OCI-LY3 (cell line): ENCODE data around the gene C9orf57.

Experiments used
- H2AFZ ChIP-seq: fragments of 200-600, 300-600 bp; shearing (Covaris generic); 2 replicates; pipeline ENCODE4 v1.6.0; 2014; ENCODE audit warnings: antibody characterized with exemption, low read depth, low read length
- H3K27ac ChIP-seq: fragments of 200-600, 300-600 bp; sonication (generic); 2 replicates; pipeline ENCODE4 v1.5.1; 2014; ENCODE audit warnings: mild to moderate bottlenecking, low read length, moderate library complexity, mixed read lengths
- H3K27me3 ChIP-seq: fragments of 200-600, 300-600 bp; sonication (generic); 2 replicates; pipeline ENCODE4 v1.6.1; 2014; ENCODE audit warnings: low read depth, low read length, mixed read lengths
- H3K36me3 ChIP-seq: fragments of 200-600, 300-600 bp; sonication (generic); replicated peaks from 2 replicates; pipeline ENCODE3; 2014; ENCODE audit warnings: low read depth, low read length, mixed read lengths
- H3K4me1 ChIP-seq: fragments of 300-600, 200-600 bp; sonication (generic); 2 replicates; pipeline ENCODE4 v1.6.1; 2014; ENCODE audit warnings: low read length, mixed read lengths
- H3K4me2 ChIP-seq: fragments of 200-600, 300-600 bp; sonication (generic); 2 replicates; pipeline ENCODE4 v1.6.1; 2014; ENCODE audit warnings: low read length, mixed read lengths
- H3K4me3 ChIP-seq: fragments of 300-600, 200-600 bp; sonication (generic); 2 replicates; pipeline ENCODE4 v1.5.1; 2014; ENCODE audit warnings: antibody characterized with exemption, mild to moderate bottlenecking, low read length, moderate library complexity
- H3K79me2 ChIP-seq: fragments of 300-600, 200-600 bp; shearing (Covaris generic); 2 replicates; pipeline ENCODE4 v1.6.1; 2014; ENCODE audit warnings: mild to moderate bottlenecking, low read length, mixed read lengths
- H3K9ac ChIP-seq: fragments of 300-600, 200-600 bp; shearing (Covaris generic); 2 replicates; pipeline ENCODE4 v1.6.0; 2014; ENCODE audit warnings: mild to moderate bottlenecking, low read length, moderate library complexity
- H3K9me3 ChIP-seq: fragments of 200-600, 300-600 bp; shearing (Covaris generic); 2 replicates; pipeline ENCODE4 v1.6.1; 2014; ENCODE audit warnings: low read length, mixed read lengths; ENCODE audit not compliant: insufficient read depth
- H4K20me1 ChIP-seq: fragments of 200-600, 300-600 bp; sonication (generic); 2 replicates; pipeline ENCODE4 v1.6.1; 2016; ENCODE audit warnings: low read length, mixed read lengths; ENCODE audit not compliant: insufficient read depth
- EZH2phosphoT487 ChIP-seq: fragments of 200-600 bp; shearing (Covaris generic); IDR thresholded peaks from 2 replicates; pipeline ENCODE4 v1.6.1; 2018; ENCODE audit warnings: antibody characterized with exemption, mixed run types, low read depth
- TF ChIP-seq, protein P1 (sequence below): fragments of 200-600, 300-600 bp; sonication (generic); IDR thresholded peaks from 2 replicates; pipeline ENCODE4 v1.5.1; 2014; ENCODE audit warnings: antibody characterized with exemption, low read length, low read depth

Gene C9orf57

DNA sequence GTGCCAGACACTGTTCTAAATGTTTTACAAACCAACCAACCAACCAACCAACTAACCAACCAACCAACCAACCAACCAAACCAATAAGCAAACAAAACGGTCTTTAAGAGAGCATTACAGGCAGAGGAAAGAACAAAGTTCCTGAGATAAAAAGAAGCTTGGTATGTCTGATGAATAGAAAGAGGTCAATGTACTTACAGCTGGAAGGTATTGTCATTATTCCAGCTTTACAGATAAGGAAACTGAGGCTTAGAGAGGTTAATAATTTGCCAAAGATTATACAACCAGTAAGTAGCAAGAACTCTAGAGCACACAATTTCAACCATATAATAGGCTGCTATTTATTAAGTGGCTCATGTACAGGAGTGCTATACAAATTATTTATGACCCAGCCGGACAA, 29.6 kb downstream of the C9orf57 start:
- H3K4me3 ChIP-seq: no peak overlapping the region
- no peak overlapping the region for H3K4me2 ChIP-seq
- no peaks in the 10 kb centered on the region for H3K27me3 ChIP-seq
- H3K36me3 ChIP-seq: no peaks in the 10 kb centered on the region
- H3K79me2 ChIP-seq: no peaks in the 10 kb centered on the region
- H3K4me1 ChIP-seq: no peaks in the 10 kb centered on the region
- TF ChIP-seq EZH2phosphoT487: no peak
- TF ChIP-seq, protein P1, sequence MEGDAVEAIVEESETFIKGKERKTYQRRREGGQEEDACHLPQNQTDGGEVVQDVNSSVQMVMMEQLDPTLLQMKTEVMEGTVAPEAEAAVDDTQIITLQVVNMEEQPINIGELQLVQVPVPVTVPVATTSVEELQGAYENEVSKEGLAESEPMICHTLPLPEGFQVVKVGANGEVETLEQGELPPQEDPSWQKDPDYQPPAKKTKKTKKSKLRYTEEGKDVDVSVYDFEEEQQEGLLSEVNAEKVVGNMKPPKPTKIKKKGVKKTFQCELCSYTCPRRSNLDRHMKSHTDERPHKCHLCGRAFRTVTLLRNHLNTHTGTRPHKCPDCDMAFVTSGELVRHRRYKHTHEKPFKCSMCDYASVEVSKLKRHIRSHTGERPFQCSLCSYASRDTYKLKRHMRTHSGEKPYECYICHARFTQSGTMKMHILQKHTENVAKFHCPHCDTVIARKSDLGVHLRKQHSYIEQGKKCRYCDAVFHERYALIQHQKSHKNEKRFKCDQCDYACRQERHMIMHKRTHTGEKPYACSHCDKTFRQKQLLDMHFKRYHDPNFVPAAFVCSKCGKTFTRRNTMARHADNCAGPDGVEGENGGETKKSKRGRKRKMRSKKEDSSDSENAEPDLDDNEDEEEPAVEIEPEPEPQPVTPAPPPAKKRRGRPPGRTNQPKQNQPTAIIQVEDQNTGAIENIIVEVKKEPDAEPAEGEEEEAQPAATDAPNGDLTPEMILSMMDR: no peak
- H3K9me3 ChIP-seq: no peaks in the 10 kb centered on the region
- no peaks in the 10 kb centered on the region for H4K20me1 ChIP-seq
- H2AFZ ChIP-seq: no peak overlapping the region
- no peak overlapping the region for H3K27ac ChIP-seq
- H3K9ac ChIP-seq: no peak overlapping the region

GRCh38 chr9:72029986-72030385, 30.4 kb downstream of the C9orf57 start:
- H3K4me3 ChIP-seq: no peak overlapping the region
- H3K4me1 ChIP-seq: no peaks in the 10 kb centered on the region
- no peaks in the 10 kb centered on the region for H3K9me3 ChIP-seq
- no peaks in the 10 kb centered on the region for H3K27me3 ChIP-seq
- no peak for TF ChIP-seq EZH2phosphoT487
- TF ChIP-seq, protein P1: no peak
- H3K79me2 ChIP-seq: no peaks in the 10 kb centered on the region
- no peak overlapping the region for H3K9ac ChIP-seq
- H3K27ac ChIP-seq: no peak overlapping the region
- H3K4me2 ChIP-seq: no peak overlapping the region
- H4K20me1 ChIP-seq: no peaks in the 10 kb centered on the region
- H2AFZ ChIP-seq: no peak overlapping the region
- no peaks in the 10 kb centered on the region for H3K36me3 ChIP-seq

GRCh38 chr9:72025906-72026305, 34.5 kb downstream of the C9orf57 start:
- no peaks in the 10 kb centered on the region for H4K20me1 ChIP-seq
- no peaks in the 10 kb centered on the region for H3K36me3 ChIP-seq
- no peak overlapping the region for H2AFZ ChIP-seq
- no peaks in the 10 kb centered on the region for H3K9me3 ChIP-seq
- no peaks in the 10 kb centered on the region for H3K27me3 ChIP-seq
- no peaks in the 10 kb centered on the region for H3K4me1 ChIP-seq
- H3K79me2 ChIP-seq: no peaks in the 10 kb centered on the region
- no peak for TF ChIP-seq EZH2phosphoT487
- no peak overlapping the region for H3K4me3 ChIP-seq
- H3K4me2 ChIP-seq: no peak overlapping the region
- H3K27ac ChIP-seq: no peak overlapping the region
- H3K9ac ChIP-seq: no peak overlapping the region

- TF ChIP-seq, protein P1: no peak
- Histone ChIP-seq H3K36me3 (no peaks in the 10 kb centered on the region), H3K27me3 (no peaks in the 10 kb centered on the region), H3K9ac (no peak overlapping the region), H3K79me2 (no peaks in the 10 kb centered on the region), H4K20me1 (no peaks in the 10 kb centered on the region), H3K4me2 (no peak overlapping the region), H2AFZ (no peak overlapping the region), H3K4me3 (no peak overlapping the region), H3K4me1 (no peaks in the 10 kb centered on the region), H3K9me3 (no peaks in the 10 kb centered on the region), H3K27ac (no peak overlapping the region)
These were observed 36.8 kb downstream of the C9orf57 start for GRCh38 chr9:72023596-72023995.

- Histone ChIP-seq H3K27ac (no peak overlapping the region), H4K20me1 (no peaks in the 10 kb centered on the region), H3K9ac (no peak overlapping the region), H3K9me3 (no peaks in the 10 kb centered on the region), H3K79me2 (no peaks in the 10 kb centered on the region), H2AFZ (no peak overlapping the region), H3K36me3 (no peaks in the 10 kb centered on the region), H3K27me3 (no peaks in the 10 kb centered on the region), H3K4me3 (no peak overlapping the region), H3K4me2 (no peak overlapping the region), H3K4me1 (no peaks in the 10 kb centered on the region)
- TF ChIP-seq, protein P1: no peak
- TF ChIP-seq EZH2phosphoT487: no peak
These were observed 37.6 kb downstream of the C9orf57 start for GRCh38 chr9:72022841-72023240.
